H1 (cell line): ENCODE results near the gene ADA.

ENCODE experiments used
- ATF3 ChIP-seq: IDR thresholded peaks from 2 replicates; pipeline ENCODE4 v1.6.1; 2011; ENCODE audit warnings: low read depth, mild to moderate bottlenecking, low read length; ENCODE audit not compliant: insufficient read depth
- CREB1 ChIP-seq: IDR thresholded peaks from 2 replicates; pipeline ENCODE4 v1.6.1; 2012; ENCODE audit warnings: inconsistent platforms
- CTCF ChIP-seq, 3 experiments: IDR thresholded peaks; 1 replicate in 2 of 3; 2 replicates in 1 of 3; pipeline versions ENCODE4 v1.5.1 to v1.6.1; 2011; ENCODE audit warnings: low read length in 3 of 3, mild to moderate bottlenecking in 3 of 3, inconsistent platforms in 2 of 3, low read depth in 1 of 3, moderate library complexity in 1 of 3; ENCODE audit not compliant: insufficient read depth in 1 of 3; ENCODE audit errors: control extremely low read depth in 1 of 3
- EGR1 ChIP-seq: IDR thresholded peaks from 2 replicates; pipeline ENCODE4 v1.6.1; 2011; ENCODE audit warnings: low read depth, low read length, borderline replicate concordance
- POLR2A ChIP-seq, 2 experiments: IDR thresholded peaks; 1 replicate in 1 of 2; 2 replicates in 1 of 2; pipeline ENCODE4 v1.6.1; 2011; ENCODE audit warnings: low read depth in 2 of 2, low read length in 2 of 2, mild to moderate bottlenecking in 2 of 2; ENCODE audit errors: control extremely low read depth in 1 of 2
- SP1 ChIP-seq: IDR thresholded peaks from 2 replicates; pipeline ENCODE4 v1.6.1; 2011; ENCODE audit warnings: low read depth, low read length

GRCh38 chr20:44678242-44678641 lies 26.7 kb upstream of the ADA start:
- no peak for TF ChIP-seq ATF3
- TF ChIP-seq CREB1: no peak
- no peak for TF ChIP-seq POLR2A (IDR thresholded peaks at IDR 0.05; ENCODE audit: control extremely low read depth in 1 of 2, low read depth in 2 of 2, low read length in 2 of 2)
- TF ChIP-seq EGR1: no peak
- no peak for TF ChIP-seq SP1
- no peak for TF ChIP-seq CTCF (IDR thresholded peaks at IDR 0.05; ENCODE audit: control extremely low read depth in 1 of 3, insufficient read depth in 1 of 3, low read depth in 1 of 3, low read length in 3 of 3)
